ENCODE measurements around the gene FER1L5.

FER1L5 gene

GRCh38 chr2:96754317-96754716 lies 111.8 kb downstream of the FER1L5 start:
- no peak for DNase-seq
